ENCODE results near the gene ZNF556.

ZNF556 gene

DNA sequence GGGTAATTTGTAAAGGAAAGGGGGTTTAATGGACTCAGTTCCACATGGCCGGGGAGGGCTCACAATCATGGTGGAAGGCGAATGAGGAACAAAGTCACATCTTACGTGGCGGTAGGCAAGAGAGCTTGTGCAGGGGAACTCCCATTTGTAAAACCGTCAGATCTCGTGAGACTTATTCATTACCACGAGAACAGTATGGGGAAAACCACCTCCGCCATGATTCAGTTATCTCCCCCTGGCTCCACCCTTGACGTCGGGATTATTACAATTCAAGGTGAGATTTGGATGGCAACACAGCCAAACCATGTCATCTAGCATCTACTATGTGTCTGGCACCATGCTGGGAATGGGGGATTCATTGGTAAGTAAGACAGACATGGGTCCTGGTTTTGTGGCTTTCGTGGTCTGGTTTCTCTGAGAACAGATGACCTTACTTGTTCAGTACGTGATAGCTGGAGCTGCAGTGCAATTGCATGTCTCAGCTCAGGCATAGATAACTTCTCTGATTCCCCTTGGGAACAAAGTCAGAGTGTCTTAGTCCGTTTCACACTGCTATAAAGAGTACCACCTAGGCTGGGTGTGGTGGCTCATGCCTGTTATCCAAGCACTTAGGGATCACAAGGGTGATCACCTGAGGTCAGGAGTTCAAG lies 39.2 kb upstream of the ZNF556 start:
- TF ChIP-seq, protein P1, sequence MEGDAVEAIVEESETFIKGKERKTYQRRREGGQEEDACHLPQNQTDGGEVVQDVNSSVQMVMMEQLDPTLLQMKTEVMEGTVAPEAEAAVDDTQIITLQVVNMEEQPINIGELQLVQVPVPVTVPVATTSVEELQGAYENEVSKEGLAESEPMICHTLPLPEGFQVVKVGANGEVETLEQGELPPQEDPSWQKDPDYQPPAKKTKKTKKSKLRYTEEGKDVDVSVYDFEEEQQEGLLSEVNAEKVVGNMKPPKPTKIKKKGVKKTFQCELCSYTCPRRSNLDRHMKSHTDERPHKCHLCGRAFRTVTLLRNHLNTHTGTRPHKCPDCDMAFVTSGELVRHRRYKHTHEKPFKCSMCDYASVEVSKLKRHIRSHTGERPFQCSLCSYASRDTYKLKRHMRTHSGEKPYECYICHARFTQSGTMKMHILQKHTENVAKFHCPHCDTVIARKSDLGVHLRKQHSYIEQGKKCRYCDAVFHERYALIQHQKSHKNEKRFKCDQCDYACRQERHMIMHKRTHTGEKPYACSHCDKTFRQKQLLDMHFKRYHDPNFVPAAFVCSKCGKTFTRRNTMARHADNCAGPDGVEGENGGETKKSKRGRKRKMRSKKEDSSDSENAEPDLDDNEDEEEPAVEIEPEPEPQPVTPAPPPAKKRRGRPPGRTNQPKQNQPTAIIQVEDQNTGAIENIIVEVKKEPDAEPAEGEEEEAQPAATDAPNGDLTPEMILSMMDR (IDR thresholded peaks at IDR 0.05): no peak

DNA sequence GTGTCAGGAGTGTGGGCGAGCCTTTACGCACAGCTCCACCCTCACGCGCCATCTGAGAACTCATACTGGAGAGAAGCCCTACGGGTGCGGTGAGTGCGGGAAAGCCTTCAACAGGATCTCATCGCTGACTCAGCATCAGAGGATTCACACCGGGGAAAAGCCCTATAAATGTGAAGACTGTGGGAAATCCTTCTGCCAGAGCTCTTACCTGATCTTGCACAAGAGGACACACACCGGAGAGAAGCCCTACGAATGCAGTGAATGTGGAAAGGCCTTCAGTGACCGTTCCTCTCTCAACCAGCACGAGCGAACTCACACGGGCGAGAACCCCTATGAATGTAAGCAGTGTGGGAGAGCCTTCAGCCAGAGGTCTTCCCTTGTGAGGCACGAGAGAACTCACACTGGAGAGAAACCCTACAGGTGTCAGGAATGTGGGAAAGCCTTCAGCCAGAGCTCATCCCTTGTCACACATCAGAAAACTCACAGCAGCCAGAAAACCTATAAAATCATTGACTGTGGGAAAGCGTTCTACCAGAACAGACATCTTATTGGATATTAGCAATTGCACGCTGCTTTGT lies 32.8 kb upstream of the ZNF556 start:
- TF ChIP-seq, protein P1 (IDR thresholded peaks at IDR 0.05): no peak

- TF ChIP-seq, protein P1 (IDR thresholded peaks at IDR 0.05): no peak
These were observed 29.7 kb upstream of the ZNF556 start for GRCh38 chr19:2837430-2837829.

DNA sequence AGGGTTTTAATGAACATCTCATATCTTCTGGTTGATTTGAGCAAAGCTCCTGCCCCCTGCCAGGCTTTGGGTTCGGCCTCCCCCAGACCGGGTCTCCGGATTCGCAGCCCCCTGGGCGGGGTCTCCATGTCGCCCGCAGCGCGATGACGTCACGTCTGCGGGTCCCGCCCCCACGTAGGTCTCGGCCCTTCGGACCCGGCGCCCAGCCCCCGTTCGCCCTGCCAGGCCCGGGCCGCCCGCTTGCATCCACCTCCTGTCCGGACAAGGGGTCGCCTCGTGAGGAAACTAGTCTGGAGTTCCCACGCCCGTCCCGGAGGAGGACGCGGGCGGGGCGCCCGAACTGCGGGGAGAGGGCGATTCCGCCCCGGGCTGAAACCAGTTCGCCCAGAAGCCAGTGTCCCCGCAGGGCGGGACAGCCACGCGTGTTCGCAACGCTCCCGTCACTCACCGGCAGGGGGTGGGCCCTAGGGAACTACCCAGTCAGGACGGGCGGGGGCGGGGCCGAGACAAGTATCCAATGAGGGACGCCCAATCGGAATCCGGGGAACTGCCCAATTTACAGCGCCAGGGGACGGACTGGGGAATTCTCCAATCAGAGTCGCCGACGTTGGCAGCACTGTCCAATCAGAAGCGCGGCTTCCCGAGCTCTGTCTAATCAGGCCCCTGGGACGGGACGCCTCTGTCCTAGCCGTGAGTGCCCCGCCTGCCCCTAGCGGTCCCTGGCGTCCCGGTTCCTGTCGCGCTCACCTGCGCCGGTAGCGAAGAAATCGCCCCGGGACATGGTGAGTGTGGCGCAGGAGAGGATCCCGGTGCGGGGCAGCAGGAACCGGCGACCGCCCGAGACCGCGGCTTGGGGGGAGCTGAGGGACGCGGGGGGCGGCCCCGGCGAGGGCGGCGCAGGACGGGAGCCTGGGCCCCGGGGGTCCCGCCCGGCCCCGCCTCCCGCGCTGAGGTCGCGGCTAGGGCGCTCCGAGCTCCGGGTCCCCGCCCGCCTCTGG lies 26.0 kb upstream of the ZNF556 start, which contains the start of gene ZNF555:
Gene ZNF555, plus strand, starts transcription at position 682 of the 998 bp plus-strand sequence. Its CDS starts 98 bp downstream, at position 780.
- TF ChIP-seq, protein P1 (IDR thresholded peaks at IDR 0.05): peak; percentile 42

DNA sequence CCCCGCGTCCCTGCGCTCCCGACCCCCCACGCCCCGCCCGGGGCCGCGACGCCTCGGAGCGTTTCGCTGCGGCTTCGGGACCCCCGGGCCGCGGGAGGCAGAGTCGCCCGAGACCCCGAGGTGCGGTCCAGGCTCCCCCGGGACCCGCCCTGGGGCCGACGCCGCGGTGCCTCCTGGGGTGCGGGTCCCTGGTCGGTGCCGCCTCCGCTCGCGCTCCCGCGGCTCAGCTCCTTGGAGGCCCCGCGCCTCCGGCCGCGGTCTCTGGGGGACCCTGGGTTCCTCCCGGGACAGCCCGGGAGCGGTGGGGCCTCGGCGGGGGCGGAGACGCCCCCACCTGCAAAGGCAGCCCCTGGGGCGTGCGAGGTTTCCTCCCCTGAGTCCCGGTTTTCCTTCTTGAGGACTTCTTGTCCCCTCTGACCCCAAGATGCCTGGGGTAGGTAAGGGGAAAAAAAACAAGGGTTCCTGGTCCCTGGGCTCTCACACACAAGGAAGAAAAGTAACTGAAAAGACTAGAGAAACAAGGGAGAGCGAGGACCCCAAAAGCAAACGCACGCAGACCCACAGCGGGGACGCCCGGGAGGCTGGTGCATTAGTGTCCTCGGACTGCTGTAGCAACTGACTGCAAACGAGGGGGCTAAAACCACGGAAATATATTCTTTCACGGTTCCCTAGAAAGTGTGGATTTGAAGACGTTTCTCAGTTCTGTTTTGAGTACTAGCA lies 25.1 kb upstream of the ZNF556 start:
- TF ChIP-seq, protein P1 (IDR thresholded peaks at IDR 0.05): no peak

DNA sequence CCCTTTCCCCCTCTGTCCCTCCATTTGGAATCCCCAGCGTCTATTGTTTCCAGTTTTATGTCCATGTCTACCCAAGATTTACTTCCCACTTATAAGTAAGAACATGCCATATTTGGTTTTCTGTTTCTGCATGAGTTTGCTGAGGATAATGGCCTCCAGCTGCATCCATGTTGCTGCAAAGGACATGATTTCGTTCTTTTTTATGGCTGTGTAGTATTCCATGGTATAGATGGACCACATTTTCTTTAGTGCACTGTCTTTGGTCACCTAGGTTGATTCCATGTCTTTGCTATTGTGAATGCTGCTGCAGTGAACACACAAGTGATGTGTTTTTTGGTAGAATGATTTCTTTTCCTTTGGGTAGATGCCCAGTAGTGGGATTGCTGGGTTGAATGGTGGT lies 22.0 kb upstream of the ZNF556 start:
- TF ChIP-seq, protein P1 (IDR thresholded peaks at IDR 0.05): no peak

Measured in LNCAP (cell line).